T1000 (cell line): ENCODE results near the gene RBAK.
"Not testable (repeated sequence)": the region's sequence is repeated elsewhere in the genome, so short reads cannot be mapped to it uniquely, and the experiment has no call there.

ENCODE experiments used
- DNase-seq: peaks from one replicate; lab custom pipeline; 2025; ENCODE audit warnings: mixed read lengths; lab: John Stamatoyannopoulos, UW

The RBAK gene

DNA sequence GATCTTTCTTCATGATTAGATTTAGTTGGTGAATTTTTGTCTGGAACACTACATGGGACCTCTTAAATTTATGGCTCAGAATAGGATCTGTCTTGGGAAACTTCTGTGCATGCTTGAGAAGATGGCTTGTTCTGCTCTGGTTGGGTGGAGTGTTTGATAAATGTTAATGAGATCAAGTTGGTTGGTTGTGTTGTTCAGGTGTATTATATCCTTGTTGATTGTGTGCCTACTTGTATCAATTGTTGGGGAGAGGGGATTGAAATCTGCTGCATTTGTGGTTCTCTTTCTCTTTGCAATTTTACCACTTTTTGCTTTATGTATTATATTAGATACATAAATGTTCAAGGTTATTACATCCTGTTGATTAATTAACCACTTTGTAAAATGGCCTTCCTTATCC, 6.1 kb downstream of the RBAK start:
- DNase-seq = not testable (repeated sequence)

DNA sequence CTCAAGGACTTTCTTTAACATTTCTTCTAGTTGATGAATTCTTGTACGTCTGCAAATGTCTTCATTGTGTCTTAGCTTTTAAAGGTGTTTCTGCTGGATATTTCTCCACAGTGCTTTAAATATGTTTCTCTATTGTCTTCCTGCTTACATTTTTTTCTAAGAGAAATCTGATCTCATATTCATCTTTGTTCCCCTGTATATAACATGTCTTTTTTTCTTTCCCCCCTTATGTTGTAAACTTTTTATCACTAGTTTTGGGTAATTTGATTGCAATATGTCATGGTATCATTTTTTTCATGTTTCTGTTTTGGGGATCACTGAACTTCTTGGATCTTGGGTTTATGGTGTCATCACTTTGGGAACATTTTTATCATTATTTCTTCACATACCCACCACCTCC, 7.5 kb downstream of the RBAK start:
- DNase-seq = no peak

DNA sequence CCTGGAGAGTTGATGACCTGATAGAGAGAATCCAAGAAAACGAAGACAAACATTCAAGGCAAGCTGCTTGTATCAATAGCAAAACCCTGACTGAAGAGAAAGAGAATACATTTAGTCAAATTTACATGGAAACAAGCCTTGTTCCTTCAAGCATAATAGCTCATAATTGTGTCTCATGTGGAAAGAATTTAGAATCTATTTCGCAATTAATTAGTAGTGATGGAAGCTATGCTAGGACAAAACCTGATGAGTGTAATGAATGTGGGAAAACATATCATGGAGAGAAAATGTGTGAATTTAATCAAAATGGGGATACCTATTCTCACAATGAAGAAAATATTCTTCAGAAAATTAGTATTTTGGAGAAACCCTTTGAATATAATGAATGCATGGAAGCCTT, 18.0 kb downstream of the RBAK start:
- no peak for DNase-seq

DNA sequence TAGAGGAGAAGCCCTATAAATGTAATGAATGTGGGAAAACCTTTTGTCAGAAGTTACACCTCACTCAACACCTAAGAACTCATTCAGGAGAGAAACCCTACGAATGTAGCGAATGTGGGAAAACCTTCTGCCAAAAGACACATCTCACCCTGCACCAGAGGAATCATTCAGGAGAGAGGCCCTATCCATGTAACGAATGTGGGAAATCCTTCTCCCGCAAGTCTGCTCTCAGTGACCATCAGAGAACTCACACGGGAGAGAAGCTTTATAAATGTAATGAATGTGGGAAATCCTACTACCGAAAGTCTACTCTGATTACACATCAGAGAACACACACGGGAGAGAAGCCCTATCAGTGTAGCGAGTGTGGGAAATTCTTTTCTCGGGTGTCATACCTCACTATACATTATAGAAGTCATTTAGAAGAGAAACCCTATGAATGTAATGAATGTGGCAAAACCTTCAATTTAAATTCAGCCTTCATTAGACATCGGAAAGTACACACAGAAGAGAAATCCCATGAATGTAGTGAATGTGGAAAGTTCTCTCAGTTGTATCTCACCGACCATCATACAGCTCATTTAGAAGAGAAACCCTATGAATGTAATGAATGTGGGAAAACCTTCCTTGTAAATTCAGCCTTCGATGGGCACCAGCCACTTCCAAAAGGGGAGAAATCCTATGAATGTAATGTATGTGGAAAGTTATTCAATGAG, 18.9 kb downstream of the RBAK start:
- no peak for DNase-seq

DNA sequence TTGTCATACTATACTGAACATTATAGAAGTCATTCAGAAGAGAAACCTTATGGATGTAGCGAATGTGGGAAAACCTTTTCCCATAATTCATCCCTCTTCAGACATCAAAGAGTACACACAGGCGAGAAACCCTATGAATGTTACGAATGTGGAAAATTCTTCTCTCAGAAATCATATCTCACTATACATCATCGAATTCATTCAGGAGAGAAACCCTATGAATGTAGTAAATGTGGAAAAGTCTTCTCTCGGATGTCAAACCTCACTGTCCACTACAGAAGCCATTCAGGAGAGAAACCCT, 19.4 kb downstream of the RBAK start:
- DNase-seq = no peak

DNA sequence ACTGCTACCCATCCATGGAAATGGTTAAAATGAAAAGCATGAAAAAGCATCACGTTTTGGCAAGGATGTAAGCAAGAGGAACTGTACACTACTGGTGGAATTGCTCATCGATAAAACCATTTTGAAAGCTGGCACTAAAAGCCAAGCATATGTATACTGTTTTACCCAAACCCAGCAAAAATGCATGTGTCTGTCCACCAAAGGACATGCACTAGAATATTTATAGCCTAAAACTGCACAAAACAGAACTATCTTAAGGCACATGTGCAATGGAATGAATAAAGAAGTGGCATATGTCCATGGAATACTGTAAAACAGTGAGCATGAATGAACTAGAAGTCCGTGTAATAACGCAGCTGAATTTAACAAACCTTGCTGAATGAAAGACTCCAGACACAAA, 22.9 kb downstream of the RBAK start:
- no peak for DNase-seq

DNA sequence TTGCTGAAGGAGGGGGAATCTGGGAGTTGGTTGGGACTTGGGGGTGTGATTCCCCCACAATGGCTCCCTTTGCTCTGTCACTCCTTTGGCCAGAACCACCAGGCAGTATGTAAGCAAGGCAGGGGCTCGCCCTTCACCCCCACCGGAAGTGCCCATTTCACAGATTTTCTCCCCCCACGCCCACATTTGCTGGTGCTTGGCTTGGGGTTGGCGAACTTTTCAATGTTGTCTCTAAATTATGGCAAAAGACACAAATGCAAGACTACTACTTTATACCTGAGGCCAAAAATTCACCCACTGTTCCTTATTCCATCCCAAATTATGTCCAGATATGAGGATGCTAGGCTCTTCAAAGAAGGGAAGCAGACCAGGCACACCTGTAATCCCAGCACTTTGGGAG, 24.5 kb downstream of the RBAK start:
- DNase-seq = no peak

DNA sequence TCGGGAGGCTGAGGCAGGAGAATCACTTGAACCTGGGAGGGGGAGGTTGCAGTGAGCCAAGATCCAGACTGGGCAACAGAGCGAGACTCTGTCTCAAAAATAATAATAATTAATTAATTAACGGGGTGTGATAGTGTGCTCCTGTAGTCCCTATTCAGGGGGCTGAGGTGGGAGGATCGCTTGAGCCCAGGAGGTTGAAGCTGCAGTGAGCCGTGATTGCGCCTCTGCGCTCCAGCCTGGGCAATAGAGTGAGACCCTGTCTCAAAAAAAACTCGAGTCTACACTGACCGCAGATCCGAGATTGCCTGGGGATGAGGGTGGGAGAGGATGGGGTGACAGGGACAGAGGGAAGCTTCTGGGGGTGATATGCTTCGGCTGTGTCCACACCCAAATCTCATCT, 29.5 kb downstream of the RBAK start:
- not testable (repeated sequence) for DNase-seq

DNA sequence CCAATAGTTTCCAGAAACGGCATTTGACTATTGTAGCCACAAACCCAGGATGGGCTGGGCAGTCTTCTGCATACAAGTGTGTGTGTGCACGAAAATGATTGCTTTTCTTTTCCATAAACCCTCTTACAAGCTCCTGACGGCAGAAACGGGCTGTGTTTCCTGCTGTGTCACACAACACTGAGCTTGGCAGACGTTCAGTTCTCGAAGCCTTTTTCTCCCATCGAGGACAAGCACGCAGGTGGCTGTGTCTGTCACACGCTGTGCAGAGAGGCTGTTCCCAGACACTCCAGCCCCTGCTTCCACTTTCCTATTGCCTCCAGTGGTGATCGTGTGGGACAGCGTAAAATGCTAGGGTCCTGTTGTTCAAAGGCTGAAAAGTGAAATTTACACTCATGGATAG, 32.1 kb downstream of the RBAK start:
- no peak for DNase-seq

DNA sequence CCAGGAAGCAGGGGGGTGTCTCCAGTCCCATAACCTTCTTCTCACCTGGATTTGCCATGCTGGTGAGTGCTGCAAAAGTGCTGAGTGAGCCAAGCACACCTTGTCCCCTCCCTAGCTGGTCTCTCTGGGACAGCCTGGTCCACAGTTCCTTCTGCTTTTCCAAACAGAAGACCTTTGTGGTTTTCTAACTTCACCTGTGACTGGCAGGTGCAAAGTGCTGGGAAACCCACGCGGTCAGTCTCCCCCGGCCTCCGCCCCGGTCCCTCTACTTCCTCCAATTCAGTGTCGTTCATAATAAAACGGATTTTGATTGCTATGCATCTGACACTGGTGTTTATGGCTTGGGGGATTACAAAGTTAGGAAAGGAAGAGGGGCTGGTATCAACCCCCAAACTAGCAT, 37.1 kb downstream of the RBAK start:
- no peak for DNase-seq

DNA sequence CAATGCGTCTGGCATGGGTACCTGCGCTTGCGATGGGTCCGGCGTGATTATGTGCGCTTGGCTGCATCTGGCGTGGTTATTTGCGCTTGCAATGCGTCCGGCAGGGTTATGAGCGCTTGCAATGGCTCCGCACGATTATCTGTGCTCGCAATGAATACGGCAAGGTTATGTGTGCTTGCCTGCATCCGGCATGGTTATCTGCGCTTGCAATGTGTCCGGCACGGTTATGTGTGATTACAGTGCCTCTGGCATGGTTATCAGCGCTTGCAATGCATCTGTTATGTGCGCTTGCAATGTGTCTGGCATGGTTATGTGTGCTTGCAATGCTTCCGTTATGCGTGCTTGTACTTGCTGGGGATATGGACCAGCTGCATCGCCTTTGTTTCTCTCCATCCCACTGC, 37.7 kb downstream of the RBAK start:
- DNase-seq = no peak

DNA sequence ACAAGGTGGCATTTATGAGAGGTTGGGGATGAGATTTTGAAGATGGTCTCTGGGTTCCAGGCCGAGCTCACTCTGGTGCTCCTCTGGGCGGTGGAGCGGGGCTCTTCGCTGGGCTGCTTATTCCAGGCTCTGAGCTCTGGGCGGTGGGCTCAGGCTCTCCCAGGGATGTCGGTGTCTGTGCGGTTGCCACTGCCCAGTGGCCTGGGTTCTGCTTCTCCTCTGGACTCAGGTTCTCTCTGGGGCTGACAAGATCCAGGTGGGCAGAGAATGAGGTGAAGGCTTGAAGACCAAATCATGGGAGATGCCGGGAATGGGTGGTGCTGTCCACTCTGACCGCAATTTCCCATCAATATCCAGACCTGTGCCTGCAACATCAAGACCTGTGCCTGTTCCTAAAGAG, 40.6 kb downstream of the RBAK start:
- no peak for DNase-seq

DNA sequence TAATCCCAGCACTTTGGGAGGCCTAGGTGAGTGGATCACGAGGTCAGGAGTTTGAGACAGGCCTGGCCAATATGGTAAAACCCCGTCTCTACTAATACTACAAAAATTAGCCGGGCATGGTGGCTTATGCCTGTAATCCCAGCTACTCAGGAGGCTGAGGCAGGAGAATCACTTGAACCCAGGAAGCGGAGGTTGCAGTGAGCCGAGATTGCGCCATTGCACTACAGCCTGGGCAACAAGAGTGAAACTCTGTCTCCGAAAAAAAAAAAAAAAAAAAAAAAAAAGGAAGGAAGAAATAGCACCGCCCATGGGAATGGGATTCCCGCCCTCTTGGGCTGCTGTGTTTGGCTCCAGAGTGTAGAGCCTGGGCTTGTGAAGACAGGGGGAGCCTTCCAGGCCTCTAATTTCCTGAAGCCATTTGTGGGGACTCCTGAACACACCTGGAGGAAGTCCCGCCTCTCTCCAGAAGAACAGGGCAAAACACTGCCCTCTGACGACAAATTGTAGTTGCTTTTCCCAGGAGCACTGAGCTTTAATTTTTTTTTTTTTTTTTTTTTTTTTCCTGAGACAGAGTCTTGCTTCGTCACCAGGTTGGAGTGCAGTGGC, 42.7 kb downstream of the RBAK start:
- DNase-seq = not testable (repeated sequence)

DNA sequence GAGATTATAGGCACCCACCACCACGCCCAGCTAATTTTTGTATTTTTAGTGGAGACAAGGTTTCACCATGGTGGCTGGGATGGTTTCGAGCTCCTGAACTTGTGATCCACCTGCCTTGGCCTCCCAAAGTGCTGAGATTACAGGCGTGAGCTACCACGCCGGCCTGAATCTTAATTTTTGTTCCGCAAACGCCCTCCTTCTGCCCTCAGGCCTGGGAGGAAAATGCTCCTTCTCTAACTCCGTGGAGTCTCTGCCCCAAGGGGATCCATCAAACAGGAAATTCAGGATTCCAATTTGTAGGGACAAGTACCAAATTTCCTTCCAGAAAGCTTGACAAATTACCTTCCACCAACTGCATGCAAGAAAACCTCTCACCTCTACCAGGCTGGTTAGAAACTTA, 43.2 kb downstream of the RBAK start:
- no peak for DNase-seq

DNA sequence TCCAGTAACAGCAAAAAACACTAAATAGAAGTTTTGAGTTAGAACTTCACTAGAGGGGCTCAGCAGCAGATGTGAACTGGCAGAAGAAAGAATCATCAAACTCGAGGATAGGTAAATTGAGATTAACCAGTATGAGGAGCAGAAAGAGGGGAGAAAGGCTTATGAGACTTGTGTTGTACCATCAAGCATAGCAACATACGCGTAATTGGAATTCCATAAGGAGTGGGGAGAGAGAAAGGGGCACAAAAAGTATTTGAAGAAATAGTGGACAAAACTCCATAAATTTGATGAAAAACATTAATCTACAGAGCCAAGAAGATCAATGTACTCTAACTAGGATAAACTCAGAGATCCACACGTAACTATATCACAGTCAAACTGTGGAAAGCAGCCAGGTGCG, 48.3 kb downstream of the RBAK start:
- DNase-seq = no peak

DNA sequence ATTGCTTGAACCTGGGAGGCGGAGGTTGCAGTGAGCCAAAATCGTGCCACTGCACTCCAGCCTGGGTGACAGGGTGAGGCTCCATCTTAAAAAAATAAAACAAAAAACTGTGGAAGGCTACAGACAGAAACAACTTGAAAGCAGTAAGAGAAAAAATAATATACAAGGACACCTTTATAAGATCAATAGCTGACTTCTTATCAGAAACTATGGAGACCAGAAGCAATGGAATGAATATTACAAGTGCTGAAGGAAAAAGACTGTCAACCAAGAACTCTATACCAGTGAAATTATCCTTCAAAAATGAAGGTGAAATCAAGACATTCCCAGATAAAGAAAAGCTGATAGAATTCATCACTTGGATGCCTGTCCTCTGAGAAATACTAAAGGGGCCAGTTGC, 49.0 kb downstream of the RBAK start:
- no peak for DNase-seq

DNA sequence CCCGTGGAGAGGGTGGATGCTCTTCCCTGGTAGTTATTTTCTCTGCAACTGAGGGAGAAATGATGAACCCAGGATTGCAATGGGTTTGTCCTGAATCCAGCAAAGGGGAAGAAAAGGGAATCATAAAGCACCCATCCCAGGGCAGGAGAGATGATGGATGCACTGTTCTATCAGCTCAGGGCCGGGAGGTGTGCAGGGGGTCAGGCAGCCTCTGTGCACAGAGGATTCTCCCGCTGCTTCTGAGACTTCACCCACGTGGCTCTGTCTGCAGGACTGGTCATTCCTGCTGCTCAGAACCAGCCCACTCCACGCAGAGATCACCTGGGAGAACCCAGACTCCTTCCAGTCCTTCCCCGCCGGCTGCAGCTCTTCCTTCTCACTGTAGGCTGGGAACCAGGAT, 70.7 kb downstream of the RBAK start:
- no peak for DNase-seq

DNA sequence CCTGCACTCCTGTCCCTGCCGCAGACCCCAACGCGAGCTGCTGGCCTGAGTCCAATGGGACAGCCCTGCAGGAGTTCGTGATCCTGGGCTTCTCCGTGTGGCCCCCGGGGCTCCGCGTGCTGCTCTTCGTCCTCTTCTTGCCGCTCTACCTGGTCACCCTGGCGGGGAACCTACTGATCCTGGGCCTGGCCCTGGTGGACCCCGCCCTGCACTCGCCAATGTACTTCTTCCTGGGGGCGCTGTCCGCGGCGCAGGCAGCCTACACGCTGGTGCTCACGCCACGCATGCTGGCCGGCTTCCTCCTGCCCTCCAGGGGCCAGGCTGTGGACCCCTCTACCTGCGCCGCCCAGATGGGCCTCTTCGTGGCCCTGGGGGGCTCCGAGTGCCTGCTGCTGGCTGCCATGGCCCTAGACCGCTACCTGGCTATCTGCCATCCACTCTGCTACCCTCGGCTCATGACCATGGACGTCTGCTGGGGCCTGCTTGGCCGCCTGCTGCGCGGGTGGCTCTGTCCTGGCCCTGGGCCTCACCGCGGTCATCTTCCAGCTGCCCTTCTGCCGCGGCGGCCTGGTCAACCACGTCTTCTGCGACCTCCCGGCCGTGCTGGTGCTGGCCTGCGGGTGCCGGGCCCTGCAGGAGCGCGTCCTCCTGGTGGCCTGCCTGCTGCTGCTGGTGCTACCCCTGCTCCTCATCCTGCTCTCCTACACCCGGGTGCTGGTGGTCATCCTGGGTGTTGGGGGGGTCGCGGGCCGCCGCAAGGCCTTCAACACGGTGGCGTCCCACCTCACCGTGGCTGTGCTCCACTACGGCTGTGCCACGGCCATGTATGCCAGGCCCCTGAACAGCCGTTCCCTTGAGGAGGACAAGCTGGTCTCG, 71.7 kb downstream of the RBAK start:
- DNase-seq = no peak
